Esophagus muscularis mucosa (tissue), 4 donors: Measurements from ENCODE around the gene IL31. TPM values are rescaled to one million over a fixed set of nuclear protein-coding genes. Genes with fewer than 3 reads are reported as not detected.

ENCODE experiments used
- DNase-seq: peaks from one replicate; pipeline ENCODE4 v3.0.0-alpha.2; 2017; ENCODE audit errors: extremely low spot score
- H3K27ac ChIP-seq, 4 donors: fragments of 200-600 bp; sonication (generic); replicated peaks in 1 of 4; 1 replicate in 3 of 4; 2 replicates in 1 of 4; pipeline ENCODE4 v1.5.1; 2016 to 2019; ENCODE audit warnings: mild to moderate bottlenecking in 1 of 4
- H3K27me3 ChIP-seq, 4 donors: fragments of 200-600 bp; sonication (generic); one replicate each; pipeline versions ENCODE4 v1.5.1 to v1.6.0; 2016 to 2019
- H3K36me3 ChIP-seq, 4 donors: fragments of 200-600 bp; sonication (generic); one replicate each; pipeline ENCODE4 v1.5.1; 2016 to 2019
- H3K4me1 ChIP-seq, 4 donors: fragments of 200-600 bp; sonication (generic); one replicate each; pipeline ENCODE4 v1.5.1; 2016 to 2019
- H3K4me3 ChIP-seq, 4 donors: fragments of 200-600 bp; sonication (generic); 1 replicate in 2 of 4; 2 replicates in 2 of 4; pipeline ENCODE4 v1.5.1; 2016 to 2019; ENCODE audit warnings: mild to moderate bottlenecking in 4 of 4, moderate library complexity in 1 of 4
- H3K9me3 ChIP-seq, 4 donors: fragments of 200-600 bp; sonication (generic); 1 replicate in 3 of 4; 2 replicates in 1 of 4; pipeline ENCODE4 v1.5.1; 2016 to 2019
- CTCF ChIP-seq, 3 experiments: fragments of 200-600 bp in 2 of 3; fragments of 450-650 bp in 1 of 3; sonication (generic) in 2 of 3; IDR thresholded peaks; one replicate each; pipeline ENCODE4 v1.5.1; 2017 to 2019; ENCODE audit warnings: antibody characterized with exemption in 3 of 3, mild to moderate bottlenecking in 2 of 3, moderate library complexity in 1 of 3
- EP300 ChIP-seq: sonication (generic); formaldehyde crosslinking; IDR thresholded peaks from one replicate; pipeline ENCODE4 v1.6.1; 2017; ENCODE audit warnings: antibody characterized with exemption
- POLR2A ChIP-seq: fragments of 450-650 bp; IDR thresholded peaks from one replicate; pipeline ENCODE4 v1.6.1; 2017; ENCODE audit warnings: antibody characterized with exemption, moderate library complexity, mild to moderate bottlenecking, low read depth
- POLR2AphosphoS5 ChIP-seq, 2 donors: sonication (generic); formaldehyde crosslinking; IDR thresholded peaks; one replicate each; pipeline ENCODE4 v1.6.1; 2017; ENCODE audit warnings: antibody characterized with exemption in 2 of 2
- WGBS: methylation state at CpG from one replicate; pipeline ENCODE4 v1.1.5; 2018; 5-methylcytosine and 5-hydroxymethylcytosine counted together
- intact Hi-C: fragments of 100-400 bp; cut with DNase I; formaldehyde crosslinking; loops from one replicate; pipeline ENCODE4 v1.15.1; 2023
- total RNA-seq, 4 donors: library from RNA; depleted of rRNA; stranded (reverse); fragments of >200 nt; gene quantifications; one replicate each; pipeline versions ENCODE4 v1.1.0 to v1.2.1, GENCODE V29; 2016

The IL31 gene
- total RNA-seq, 4 donors from 2014 or later: not detected

GRCh38 chr12:122207391-122207790 is 33.4 kb upstream of the IL31 start:
- H3K9me3 ChIP-seq: no peaks in the 10 kb centered on the region

DNA sequence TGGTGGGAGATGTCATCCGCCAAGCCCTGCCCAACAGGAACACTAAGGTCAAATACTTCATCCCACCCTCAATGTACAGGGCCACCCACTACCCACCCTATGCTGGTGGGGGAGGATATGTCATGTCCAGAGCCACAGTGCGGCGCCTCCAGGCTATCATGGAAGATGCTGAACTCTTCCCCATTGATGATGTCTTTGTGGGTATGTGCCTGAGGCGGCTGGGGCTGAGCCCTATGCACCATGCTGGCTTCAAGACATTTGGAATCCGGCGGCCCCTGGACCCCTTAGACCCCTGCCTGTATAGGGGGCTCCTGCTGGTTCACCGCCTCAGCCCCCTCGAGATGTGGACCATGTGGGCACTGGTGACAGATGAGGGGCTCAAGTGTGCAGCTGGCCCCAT is 33.0 kb upstream of the IL31 start:
- intact Hi-C loops: no loop called here
- H3K4me1 ChIP-seq: peaks cover 15 to 35% (median 22%) of the 10 kb centered on the region in 4 donors
- peaks cover 5 to 40% (median 20%) of the 10 kb centered on the region in 4 donors for H3K27me3 ChIP-seq
- no peak overlapping the region for H3K27ac ChIP-seq
- H3K4me3 ChIP-seq: no peak overlapping the region
- WGBS: 96% methylated on average over 5 of the region's 8 CpGs
- TF ChIP-seq POLR2AphosphoS5 (IDR thresholded peaks at IDR 0.05) (no peak), POLR2A (no peak), CTCF (IDR thresholded peaks at IDR 0.05) (no peak), EP300 (no peak)
- peaks cover 39 to 57% (median 51%) of the 10 kb centered on the region in 4 donors for H3K36me3 ChIP-seq
- no peak for DNase-seq
- no peaks in the 10 kb centered on the region for H3K9me3 ChIP-seq

More at GRCh38 chr12:122207391-122207790, 33.4 kb upstream of the IL31 start:
- no peak overlapping the region for H3K4me3 ChIP-seq
- peaks cover 15 to 35% (median 22%) of the 10 kb centered on the region in 4 donors for H3K4me1 ChIP-seq
- WGBS: 59% methylated on average over 8 of the region's 8 CpGs
- H3K27me3 ChIP-seq: peaks cover 5 to 36% (median 20%) of the 10 kb centered on the region in 4 donors
- H3K27ac ChIP-seq: no peak overlapping the region
- no peak for TF ChIP-seq CTCF (IDR thresholded peaks at IDR 0.05)
- TF ChIP-seq POLR2AphosphoS5 (IDR thresholded peaks at IDR 0.05): no peak
- TF ChIP-seq POLR2A: no peak
- TF ChIP-seq EP300: no peak
- peaks cover 39 to 61% (median 53%) of the 10 kb centered on the region in 4 donors for H3K36me3 ChIP-seq
- DNase-seq: no peak
- intact Hi-C loops: no loop called here

DNA sequence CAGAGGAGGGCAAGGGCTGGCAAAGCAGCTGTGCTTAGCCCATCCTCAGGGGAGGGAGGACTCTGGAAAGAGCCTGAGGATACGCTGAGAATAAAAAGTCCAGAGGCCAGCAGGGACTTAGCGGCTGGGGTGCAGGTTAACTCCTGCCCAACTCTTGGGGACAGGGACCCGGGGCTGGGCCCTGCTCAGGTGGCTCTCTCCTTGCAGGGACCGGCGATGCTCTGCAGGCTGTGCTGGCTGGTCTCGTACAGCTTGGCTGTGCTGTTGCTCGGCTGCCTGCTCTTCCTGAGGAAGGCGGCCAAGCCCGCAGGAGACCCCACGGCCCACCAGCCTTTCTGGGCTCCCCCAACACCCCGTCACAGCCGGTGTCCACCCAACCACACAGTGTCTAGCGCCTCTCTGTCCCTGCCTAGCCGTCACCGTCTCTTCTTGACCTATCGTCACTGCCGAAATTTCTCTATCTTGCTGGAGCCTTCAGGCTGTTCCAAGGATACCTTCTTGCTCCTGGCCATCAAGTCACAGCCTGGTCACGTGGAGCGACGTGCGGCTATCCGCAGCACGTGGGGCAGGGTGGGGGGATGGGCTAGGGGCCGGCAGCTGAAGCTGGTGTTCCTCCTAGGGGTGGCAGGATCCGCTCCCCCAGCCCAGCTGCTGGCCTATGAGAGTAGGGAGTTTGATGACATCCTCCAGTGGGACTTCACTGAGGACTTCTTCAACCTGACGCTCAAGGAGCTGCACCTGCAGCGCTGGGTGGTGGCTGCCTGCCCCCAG is 32.3 kb upstream of the IL31 start:
- TF ChIP-seq POLR2A (no peak), EP300 (no peak), CTCF (IDR thresholded peaks at IDR 0.05) (no peak), POLR2AphosphoS5 (IDR thresholded peaks at IDR 0.05) (no peak)
- Histone ChIP-seq H3K27me3 (peaks cover 5 to 47% (median 24%) of the 10 kb centered on the region in 4 donors), H3K4me1 (peaks cover 15 to 35% (median 22%) of the 10 kb centered on the region in 4 donors), H3K9me3 (no peaks in the 10 kb centered on the region), H3K27ac (no peak overlapping the region), H3K4me3 (no peak overlapping the region), H3K36me3 (peaks cover 35 to 50% (median 47%) of the 10 kb centered on the region in 4 donors)
- WGBS: 73% methylated on average over 26 of the region's 27 CpGs
- intact Hi-C loops: no loop called here
- DNase-seq: no peak

DNA sequence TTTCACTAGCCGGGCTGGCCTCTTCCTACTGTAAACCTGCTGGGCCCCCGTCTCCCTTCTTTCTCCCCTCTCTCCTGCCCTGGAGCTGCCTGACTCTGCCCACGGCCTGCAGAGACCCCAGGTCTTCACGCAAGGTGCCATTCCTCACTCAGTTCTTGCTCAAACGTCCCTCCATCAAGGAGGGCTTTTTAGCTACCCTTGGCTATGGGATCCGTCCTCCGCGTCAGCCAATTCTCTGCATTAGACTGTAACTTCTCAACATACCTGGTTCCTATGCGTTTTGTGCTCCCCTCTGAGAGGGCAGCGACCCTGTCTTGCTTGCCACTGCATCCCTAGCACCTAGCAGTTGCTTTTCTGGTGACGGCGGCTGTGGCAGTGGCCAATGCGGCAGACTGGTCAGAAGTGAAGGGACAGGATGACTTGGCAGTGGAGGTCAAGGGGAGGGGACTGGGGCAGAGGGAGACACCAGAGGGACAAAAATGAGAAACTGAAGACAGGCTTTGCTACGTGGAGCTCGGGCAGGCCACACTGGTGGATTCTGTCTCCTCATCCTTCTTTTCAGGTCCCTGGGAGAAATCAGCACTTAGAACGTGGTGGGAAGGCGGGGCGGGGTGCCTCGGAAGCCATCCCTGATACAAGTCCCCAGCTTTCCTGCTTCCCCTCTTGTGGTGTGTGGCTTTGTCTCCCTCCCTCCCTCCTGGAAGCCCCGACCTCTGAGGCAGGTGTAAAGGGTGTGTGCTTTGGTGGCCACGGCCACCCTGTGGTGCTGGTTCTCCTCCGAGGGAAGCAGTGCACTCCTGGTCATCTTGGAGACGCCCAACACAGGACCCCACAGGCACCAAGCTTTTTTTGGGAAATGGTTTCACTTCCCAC is 31.3 kb upstream of the IL31 start:
- H3K27ac ChIP-seq: no peak overlapping the region
- H3K4me1 ChIP-seq: peaks cover 15 to 35% (median 22%) of the 10 kb centered on the region in 4 donors
- no peaks in the 10 kb centered on the region for H3K9me3 ChIP-seq
- no peak for DNase-seq
- H3K4me3 ChIP-seq: no peak overlapping the region
- H3K27me3 ChIP-seq: peaks cover 5 to 57% (median 31%) of the 10 kb centered on the region in 4 donors
- WGBS: 51% methylated on average over 22 of the region's 23 CpGs
- intact Hi-C loops: no loop called here
- H3K36me3 ChIP-seq: peaks cover 32 to 40% (median 37%) of the 10 kb centered on the region in 4 donors
- TF ChIP-seq POLR2AphosphoS5 (IDR thresholded peaks at IDR 0.05) (no peak), EP300 (no peak), POLR2A (no peak), CTCF (IDR thresholded peaks at IDR 0.05) (no peak)
